GM12878 (cell line): ENCODE measurements around the gene ZNF687. TPM values are rescaled to one million over a fixed set of nuclear protein-coding genes. Genes with fewer than 3 reads are reported as not detected.

Experiments used
- ATAC-seq: fragments of 200-7000 bp; cut with Tn5 transposase; 3 replicates; pipeline ENCODE4 v1.9.1; 2020; ENCODE audit warnings: mild to moderate bottlenecking, moderate library complexity
- BruUV-seq: library from RNA; stranded (reverse); fragments of 400-500 nt; replicated peaks from 2 replicates; lab custom pipeline; 2021; lab: Mats Ljungman, UMichigan
- CTCF ChIA-PET: fragments of 300-600 bp; sonication (Branson Sonifier 250); formaldehyde crosslinking; extraction: SDS; loops from one replicate; lab custom pipeline; 2021; ENCODE audit warnings: inconsistent platforms; lab: Yijun Ruan, JAX
- POLR2A ChIA-PET: fragments of 350-600 bp; formaldehyde crosslinking; extraction: SDS; loops from one replicate; lab custom pipeline; 2021; ENCODE audit warnings: inconsistent platforms; lab: Charles Lee
- RAD21 ChIA-PET: fragments of 300-600 bp; sonication (Branson Sonifier 250); formaldehyde crosslinking; loops from one replicate; lab custom pipeline; 2023; ENCODE audit warnings: antibody characterized with exemption; ENCODE audit not compliant: unreplicated experiment; lab: Charles Lee
- SMC1A ChIA-PET: fragments of 300-600 bp; sonication (Branson Sonifier 250); formaldehyde crosslinking; loops from one replicate; lab custom pipeline; 2023; ENCODE audit not compliant: unreplicated experiment, uncharacterized antibody; lab: Charles Lee
- DNase-seq: peaks from one replicate; pipeline ENCODE4 v3.0.0-alpha.2; 2011; ENCODE audit warnings: low read depth, low spot score
- FAIRE-seq: peaks from 3 replicates; lab custom pipeline; 2011; peaks lifted over from hg19 to GRCh38; lab: Jason Lieb, UNC
- H2AFZ ChIP-seq: 2 replicates; pipeline ENCODE4 v1.6.0; 2011; ENCODE audit warnings: low read depth, low read length, control low read depth; ENCODE audit not compliant: control insufficient read depth
- H3K27ac ChIP-seq: 2 replicates; pipeline ENCODE4 v1.5.1; 2011; ENCODE audit warnings: control low read depth; ENCODE audit not compliant: control insufficient read depth, insufficient read depth
- H3K27me3 ChIP-seq, 2 experiments: replicated peaks in 1 of 2; 2 replicates each; pipeline versions ENCODE4 v1.6.0 to v1.6.1; 2011; ENCODE audit warnings: low read length in 1 of 2; ENCODE audit not compliant: control insufficient read depth in 2 of 2, insufficient read depth in 2 of 2
- H3K36me3 ChIP-seq, 2 experiments: 2 replicates each; pipeline ENCODE4 v1.5.1; 2011; ENCODE audit warnings: low read length in 1 of 2; ENCODE audit not compliant: control insufficient read depth in 2 of 2, insufficient read depth in 2 of 2
- H3K4me1 ChIP-seq: 2 replicates; pipeline ENCODE4 v1.6.1; 2011; ENCODE audit warnings: mild to moderate bottlenecking, low read length, moderate library complexity, mixed read lengths; ENCODE audit not compliant: control insufficient read depth, insufficient read depth
- H3K4me2 ChIP-seq: 2 replicates; pipeline ENCODE4 v1.6.0; 2011; ENCODE audit warnings: control low read depth; ENCODE audit not compliant: control insufficient read depth, insufficient read depth
- H3K4me3 ChIP-seq: fragments of 200-600 bp; sonication (generic); 2 replicates; pipeline ENCODE4 v1.5.1; 2016
- H3K79me2 ChIP-seq: 2 replicates; pipeline ENCODE4 v1.6.0; 2011; ENCODE audit warnings: low read length; ENCODE audit not compliant: control insufficient read depth, insufficient read depth
- H3K9ac ChIP-seq: 2 replicates; pipeline ENCODE4 v1.8.0; 2011; ENCODE audit warnings: low read length, control low read depth, mixed read lengths; ENCODE audit not compliant: control insufficient read depth, insufficient read depth
- H3K9me3 ChIP-seq: replicated peaks from 3 replicates; pipeline ENCODE4 v1.5.1; 2011; ENCODE audit warnings: mild to moderate bottlenecking, low read length; ENCODE audit not compliant: control insufficient read depth, insufficient read depth
- H4K20me1 ChIP-seq: 2 replicates; pipeline ENCODE4 v1.6.0; 2011; ENCODE audit not compliant: control insufficient read depth, insufficient read depth
- ATF7 ChIP-seq: fragments of 450-650 bp; IDR thresholded peaks from 2 replicates; pipeline ENCODE4 v1.6.1; 2016; ENCODE audit warnings: low read depth, mild to moderate bottlenecking
- CEBPB ChIP-seq, 2 experiments: fragments of 150-350 bp in 1 of 2; IDR thresholded peaks; 2 replicates each; pipeline ENCODE4 v1.6.1; 2012 to 2014; ENCODE audit warnings: low read depth in 2 of 2, low read length in 2 of 2, borderline replicate concordance in 1 of 2, inconsistent platforms in 1 of 2
- CHD1 ChIP-seq: IDR thresholded peaks from 2 replicates; pipeline ENCODE4 v1.6.1; 2012; ENCODE audit warnings: low read depth, low read length, improper control_type of control experiment
- CREB1 ChIP-seq: IDR thresholded peaks from 2 replicates; pipeline ENCODE4 v1.6.1; 2012; ENCODE audit warnings: low read depth, mild to moderate bottlenecking, inconsistent platforms
- HCFC1 ChIP-seq: fragments of 150-350 bp; IDR thresholded peaks from 2 replicates; pipeline ENCODE4 v1.6.1; 2014; ENCODE audit warnings: low read length
- KAT2A ChIP-seq: conservative IDR thresholded peaks from 2 replicates; pipeline ENCODE4 v1.6.1; 2011; ENCODE audit warnings: low read depth, low read length; ENCODE audit not compliant: control insufficient read depth
- MEF2B ChIP-seq: fragments of 450-650 bp; IDR thresholded peaks from 2 replicates; pipeline ENCODE4 v1.6.1; 2018; ENCODE audit warnings: mild to moderate bottlenecking, moderate library complexity; ENCODE audit not compliant: partially characterized antibody, poor library complexity, severe bottlenecking
- MXI1 ChIP-seq: fragments of 150-350 bp; IDR thresholded peaks from 2 replicates; pipeline ENCODE4 v1.6.1; 2011; ENCODE audit warnings: low read depth, mild to moderate bottlenecking, inconsistent platforms, low read length, improper control_type of control experiment
- NRF1 ChIP-seq: conservative IDR thresholded peaks from 2 replicates; pipeline ENCODE4 v1.6.1; 2011; ENCODE audit warnings: mild to moderate bottlenecking, low read depth, low read length, improper control_type of control experiment
- PAX8 ChIP-seq: fragments of 450-650 bp; IDR thresholded peaks from 2 replicates; pipeline ENCODE4 v1.6.1; 2017; ENCODE audit warnings: mild to moderate bottlenecking, moderate library complexity
- POU2F2 ChIP-seq: IDR thresholded peaks from 3 replicates; pipeline ENCODE4 v1.6.1; 2011; ENCODE audit warnings: low read depth, mild to moderate bottlenecking, low read length, borderline replicate concordance
- RBBP5 ChIP-seq: fragments of 200-600 bp; sonication (generic); conservative IDR thresholded peaks from 2 replicates; pipeline ENCODE4 v1.6.1; 2016
- RELA ChIP-seq: fragments of 450-650 bp; IDR thresholded peaks from 2 replicates; pipeline ENCODE4 v1.8.0; 2014; ENCODE audit warnings: borderline replicate concordance; ENCODE audit not compliant: partially characterized antibody
- SMAD1 ChIP-seq: fragments of 450-650 bp; IDR thresholded peaks from 2 replicates; pipeline ENCODE4 v1.6.1; 2018; ENCODE audit warnings: mild to moderate bottlenecking, low read depth; ENCODE audit not compliant: partially characterized antibody
- SMAD5 ChIP-seq: IDR thresholded peaks from 2 replicates; pipeline ENCODE4 v1.6.1; 2016; ENCODE audit warnings: antibody characterized with exemption, low read depth
- STAT1 ChIP-seq: fragments of 450-650 bp; conservative IDR thresholded peaks from 2 replicates; pipeline ENCODE4 v1.6.1; 2014; ENCODE audit warnings: antibody characterized with exemption, mild to moderate bottlenecking
- TAF1 ChIP-seq: IDR thresholded peaks from 2 replicates; pipeline ENCODE4 v1.6.1; 2011; ENCODE audit warnings: mild to moderate bottlenecking, low read depth, low read length, borderline replicate concordance
- TCF7 ChIP-seq: IDR thresholded peaks from 2 replicates; pipeline ENCODE4 v1.6.1; 2014; ENCODE audit warnings: antibody characterized with exemption, borderline replicate concordance
- ZNF274 ChIP-seq: IDR thresholded peaks from one replicate; pipeline ENCODE4 v1.8.0; 2011; ENCODE audit not compliant: insufficient read length, insufficient read depth
- WGBS: methylation state at CpG from one replicate; pipeline ENCODE4 v1.1.6; 2016; ENCODE audit warnings: low lambda C conversion rate; ENCODE audit not compliant: insufficient replicate concordance, insufficient coverage; ENCODE audit errors: missing lambda C conversion rate; 5-methylcytosine and 5-hydroxymethylcytosine counted together
- in situ Hi-C: fragments of 300-500 bp; cut with MboI; formaldehyde crosslinking; loops from 9 replicates; pipeline ENCODE4 v1.14.3; 2018; ENCODE audit warnings: mixed read lengths
- intact Hi-C: fragments of 100-400 bp; cut with micrococcal nuclease; formaldehyde crosslinking; loops from one replicate; pipeline ENCODE4 v1.14.2; 2022; ENCODE audit not compliant: unreplicated experiment
- polyA plus RNA-seq, 11 experiments: library from polyadenylated mRNA; depleted of rRNA in 4 of 11; unstranded in 6 of 11; stranded (reverse) in 5 of 11; fragments of >200 nt; fragmentation: Nextera tagmentation in 4 of 11; fragmentation: Illumina TruSeq in 1 of 11; extraction: Ambion mirVana in 4 of 11; extraction: Trizol in 1 of 11; gene quantifications; 1 replicate in 1 of 11; 2 replicates in 10 of 11; pipeline versions ENCODE4 v1.2.1 to v1.2.3, GENCODE V29; 2011 to 2016; ENCODE audit warnings: inconsistent platforms in 2 of 11, missing spikeins in 2 of 11, low read depth in 1 of 11
- total RNA-seq, 4 experiments: library from RNA; depleted of rRNA in 3 of 4; stranded (reverse); fragments of >200 nt in 3 of 4; fragmentation: Illumina TruSeq in 1 of 4; extraction: Trizol in 1 of 4; gene quantifications; 2 replicates each; pipeline versions ENCODE4 v1.2.1 to v1.2.3, GENCODE V29; 2013 to 2021
- TF ChIP-seq, protein P1 (sequence below): fragments of 150-350 bp; IDR thresholded peaks from 2 replicates; pipeline ENCODE4 v1.6.1; 2016; ENCODE audit warnings: low read depth, low read length

The ZNF687 gene
- total and polyA plus RNA-seq, 10 of the 15 experiments (the other 5 are each of a cell fraction or from before 2014, with no cell fraction given) = 0.08 to 30.9 (median 9.9) TPM

DNA sequence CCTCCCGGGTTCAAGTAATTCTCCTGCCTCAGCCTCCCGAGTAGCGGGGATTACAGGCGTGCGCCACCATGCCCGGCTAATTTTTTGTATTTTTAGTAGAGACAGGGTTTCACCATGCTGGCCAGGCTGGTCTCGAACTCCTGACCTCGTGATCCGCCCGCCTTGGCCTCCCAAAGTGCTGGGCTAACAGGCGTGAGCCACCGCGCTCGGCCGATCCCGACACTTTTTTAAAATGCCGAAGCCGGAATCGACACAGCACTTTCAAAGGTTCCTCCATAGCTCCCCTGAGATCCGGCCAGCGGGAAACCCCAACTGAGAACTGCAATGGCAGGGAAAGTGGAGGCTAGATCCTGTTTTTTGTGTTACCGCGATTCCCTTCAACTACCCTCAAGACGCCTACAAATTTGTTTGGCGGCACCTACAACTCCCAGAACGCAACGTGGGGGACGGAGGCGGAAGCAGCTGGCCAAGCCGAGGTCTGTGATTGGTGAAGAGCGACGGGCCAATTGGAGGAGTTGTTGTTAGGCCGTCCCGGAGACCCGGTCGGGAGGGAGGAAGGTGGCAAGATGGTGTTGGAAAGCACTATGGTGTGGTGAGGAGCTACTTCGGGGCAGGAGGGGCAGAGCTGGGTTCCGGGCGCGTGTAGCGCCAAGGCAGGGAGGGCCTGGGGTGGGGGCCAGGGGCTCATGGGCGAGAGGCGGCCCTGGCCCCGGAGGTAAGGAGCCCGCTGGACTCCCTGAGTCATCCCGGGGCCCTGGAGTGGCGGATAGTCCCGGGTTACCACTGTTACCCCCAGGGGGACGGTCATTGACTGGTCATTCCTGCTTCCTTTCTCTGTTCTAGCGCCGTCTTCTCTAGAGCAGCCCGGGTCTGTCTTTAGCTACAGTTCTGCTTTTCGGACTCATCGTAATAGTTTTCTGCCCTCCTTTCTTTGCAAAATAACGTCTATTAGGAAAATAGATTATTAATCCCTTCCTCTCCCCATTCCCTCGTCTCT is 27.6 kb upstream of the ZNF687 start, which contains the start of gene PSMD4:
TSS of gene PSMD4 (plus strand) at position 518 of the 997 bp plus-strand sequence. CDS start at position 567, 49 bp downstream.
- H3K27ac ChIP-seq = peak within 1 kb of the TSS; percentile 87
- WGBS = 17% methylated on average over 47 of the region's 56 CpGs
- H3K4me1 ChIP-seq = peaks cover 2% of the 10 kb centered on the region; the same call in 1 of the 2 replicates
- peak within 1 kb of the TSS; percentile 79 for H3K4me2 ChIP-seq
- ChIA-PET POLR2A (interaction anchor here (0.5 to 4.6 kb wide), 10 partner anchors 21 to 535 kb away, joined by 3 to 32 read pairs (median 6); partner anchors contain the start of genes PSMB4, VPS72 and ZNF687), CTCF (interaction anchor here (0.5 to 5.8 kb wide), 12 partner anchors 27 to 188 kb away, joined by 3 to 70 read pairs (median 3); partner anchors contain the start of gene PSMB4), SMC1A (interaction anchor here (0.8 to 1.7 kb wide), 12 partner anchors 23 to 190 kb away, joined by 3 to 8 read pairs (median 4); partner anchors contain the start of genes PI4KB and TNFAIP8L2), RAD21 (interaction anchor here (0.6 to 1.8 kb wide), 12 partner anchors 17 to 197 kb away, joined by 3 to 10 read pairs (median 4); partner anchors contain the start of genes PI4KB, TNFAIP8L2, VPS72 and ZNF687)
- FAIRE-seq = peak; percentile 97
- BruUV-seq = no TSS peak
- H3K27me3 ChIP-seq = no peaks in the 10 kb centered on the region
- in situ Hi-C loops = no loop called here
- intact Hi-C loops = loop anchor here (1.0 kb wide), 1 partner anchor 27 kb away; no protein-coding TSS in a partner anchor
- DNase-seq = peak; percentile 96
- peaks cover 0 to 6% of the 10 kb centered on the region in 2 experiments; a peak in 2 of 4 replicates for H3K36me3 ChIP-seq
- H3K9ac ChIP-seq = peak within 1 kb of the TSS; percentile 91
- H3K79me2 ChIP-seq = peaks cover 39% of the 10 kb centered on the region
- peak within 1 kb of the TSS; percentile 96 for H2AFZ ChIP-seq
- no peaks in the 10 kb centered on the region for H4K20me1 ChIP-seq
- peak; percentile 95 for ATAC-seq
- H3K9me3 ChIP-seq = no peaks in the 10 kb centered on the region
- peak within 1 kb of the TSS; percentile 81 for H3K4me3 ChIP-seq
- TF ChIP-seq CEBPB (IDR thresholded peaks at IDR 0.05; ENCODE audit: borderline replicate concordance in 1 of 2, low read depth in 2 of 2, low read length in 2 of 2) = no peak
- TF ChIP-seq KAT2A = no peak
- no peak for TF ChIP-seq PAX8
- TF ChIP-seq STAT1 = no peak; the same call in 1 of the 2 replicates
- TF ChIP-seq CREB1 = peak; percentile 77
- TF ChIP-seq ZNF274 = no peak
- TF ChIP-seq TCF7 = no peak
- TF ChIP-seq CHD1 = no peak
- TF ChIP-seq SMAD1 = no peak
- TF ChIP-seq ATF7 = 0 out of 2 replicates have a peak, but pooled peaks have one; percentile 24
- peak; percentile 85 for TF ChIP-seq TAF1
- no peak for TF ChIP-seq RELA
- no peak for TF ChIP-seq RBBP5
- peak; percentile 55 for TF ChIP-seq MEF2B
- TF ChIP-seq MXI1 = peak; percentile 62
- TF ChIP-seq SMAD5 = peak; percentile 85; the same call in 1 of the 2 replicates
- no peak for TF ChIP-seq NRF1
- TF ChIP-seq POU2F2 = no peak
- TF ChIP-seq HCFC1 = peak; percentile 94
- TF ChIP-seq, protein P1, sequence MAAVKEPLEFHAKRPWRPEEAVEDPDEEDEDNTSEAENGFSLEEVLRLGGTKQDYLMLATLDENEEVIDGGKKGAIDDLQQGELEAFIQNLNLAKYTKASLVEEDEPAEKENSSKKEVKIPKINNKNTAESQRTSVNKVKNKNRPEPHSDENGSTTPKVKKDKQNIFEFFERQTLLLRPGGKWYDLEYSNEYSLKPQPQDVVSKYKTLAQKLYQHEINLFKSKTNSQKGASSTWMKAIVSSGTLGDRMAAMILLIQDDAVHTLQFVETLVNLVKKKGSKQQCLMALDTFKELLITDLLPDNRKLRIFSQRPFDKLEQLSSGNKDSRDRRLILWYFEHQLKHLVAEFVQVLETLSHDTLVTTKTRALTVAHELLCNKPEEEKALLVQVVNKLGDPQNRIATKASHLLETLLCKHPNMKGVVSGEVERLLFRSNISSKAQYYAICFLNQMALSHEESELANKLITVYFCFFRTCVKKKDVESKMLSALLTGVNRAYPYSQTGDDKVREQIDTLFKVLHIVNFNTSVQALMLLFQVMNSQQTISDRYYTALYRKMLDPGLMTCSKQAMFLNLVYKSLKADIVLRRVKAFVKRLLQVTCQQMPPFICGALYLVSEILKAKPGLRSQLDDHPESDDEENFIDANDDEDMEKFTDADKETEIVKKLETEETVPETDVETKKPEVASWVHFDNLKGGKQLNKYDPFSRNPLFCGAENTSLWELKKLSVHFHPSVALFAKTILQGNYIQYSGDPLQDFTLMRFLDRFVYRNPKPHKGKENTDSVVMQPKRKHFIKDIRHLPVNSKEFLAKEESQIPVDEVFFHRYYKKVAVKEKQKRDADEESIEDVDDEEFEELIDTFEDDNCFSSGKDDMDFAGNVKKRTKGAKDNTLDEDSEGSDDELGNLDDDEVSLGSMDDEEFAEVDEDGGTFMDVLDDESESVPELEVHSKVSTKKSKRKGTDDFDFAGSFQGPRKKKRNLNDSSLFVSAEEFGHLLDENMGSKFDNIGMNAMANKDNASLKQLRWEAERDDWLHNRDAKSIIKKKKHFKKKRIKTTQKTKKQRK = no peak
